Sigmoid colon (tissue), 7 donors: ENCODE data around the gene TLE6. TPM values are rescaled to one million over a fixed set of nuclear protein-coding genes. Genes with fewer than 3 reads are reported as not detected.

ENCODE experiments used
- DNase-seq: peaks from one replicate; pipeline ENCODE4 v3.0.0-alpha.2; 2019
- H3K27ac ChIP-seq, 4 donors: fragments of 200-600 bp; sonication (generic); one replicate each; pipeline ENCODE4 v1.5.1; 2016 to 2019; ENCODE audit warnings: mild to moderate bottlenecking in 1 of 4
- H3K27me3 ChIP-seq, 3 donors: fragments of 200-600 bp; sonication (generic); one replicate each; pipeline ENCODE4 v1.5.1; 2019; ENCODE audit warnings: mild to moderate bottlenecking in 1 of 3
- H3K36me3 ChIP-seq, 4 donors: fragments of 200-600 bp; sonication (generic); one replicate each; pipeline ENCODE4 v1.5.1; 2016 to 2019
- H3K4me1 ChIP-seq, 4 donors: fragments of 200-600 bp; sonication (generic); one replicate each; pipeline ENCODE4 v1.5.1; 2017 to 2019
- H3K4me3 ChIP-seq, 4 donors: fragments of 200-600 bp; sonication (generic); one replicate each; pipeline ENCODE4 v1.5.1; 2017 to 2019; ENCODE audit warnings: mild to moderate bottlenecking in 2 of 4, moderate library complexity in 1 of 4
- H3K9me3 ChIP-seq, 4 donors: fragments of 200-600 bp in 3 of 4; sonication (generic) in 3 of 4; one replicate each; pipeline versions ENCODE4 v1.5.1 to v1.6.1; 2013 to 2019
- CTCF ChIP-seq, 4 experiments: fragments of 450-650 bp in 3 of 4; fragments of 200-600 bp in 1 of 4; IDR thresholded peaks; one replicate each; pipeline ENCODE4 v1.5.1; 2016 to 2019; ENCODE audit warnings: antibody characterized with exemption in 4 of 4, mild to moderate bottlenecking in 3 of 4, moderate library complexity in 2 of 4
- EP300 ChIP-seq, 4 donors: sonication (generic); formaldehyde crosslinking; IDR thresholded peaks; one replicate each; pipeline ENCODE4 v1.6.1; 2017; ENCODE audit warnings: antibody characterized with exemption in 4 of 4
- POLR2A ChIP-seq, 2 donors: fragments of 450-650 bp; IDR thresholded peaks; one replicate each; pipeline ENCODE4 v1.6.1; 2016; ENCODE audit warnings: antibody characterized with exemption in 2 of 2, mild to moderate bottlenecking in 2 of 2, moderate library complexity in 2 of 2
- POLR2AphosphoS5 ChIP-seq, 4 donors: sonication (generic); formaldehyde crosslinking; IDR thresholded peaks; one replicate each; pipeline ENCODE4 v1.6.1; 2017; ENCODE audit warnings: antibody characterized with exemption in 4 of 4
- WGBS, 2 donors: extraction: QIAGEN DNeasy Blood & Tissue Kit; methylation state at CpG; one replicate each; pipeline ENCODE4 v1.1.7; 2013; 5-methylcytosine and 5-hydroxymethylcytosine counted together
- intact Hi-C: fragments of 100-400 bp; cut with DNase I; formaldehyde crosslinking; loops from one replicate; pipeline ENCODE4 v1.15.1; 2023
- polyA plus RNA-seq, 3 donors: library from polyadenylated mRNA; stranded (reverse); fragments of 200-250 nt; gene quantifications; one replicate each; pipeline ENCODE4 v1.2.3, GENCODE V29; 2013
- total RNA-seq, 4 donors: library from RNA; depleted of rRNA; stranded (reverse); fragments of >200 nt; gene quantifications; one replicate each; pipeline ENCODE4 v1.1.0, GENCODE V29; 2016
- donor health status: healthy with polysubstance abuse.
- donor health status: Bipolar disorder and iron deficiency.
- donor health status: healthy.

Gene TLE6
- total and polyA plus RNA-seq, 7 donors: 0.71 to 7.2 (median 1.4) TPM; not detected in 1

GRCh38 chr19:3012621-3013262 lies 35.4 kb downstream of the TLE6 start:
- no peak for DNase-seq
- Histone ChIP-seq H3K4me3 (no peak overlapping the region), H3K27me3 (no peaks in the 10 kb centered on the region), H3K9me3 (no peaks in the 10 kb centered on the region), H3K4me1 (no peaks in the 10 kb centered on the region), H3K36me3 (peaks cover 12 to 59% (median 17%) of the 10 kb centered on the region in 4 donors), H3K27ac (no peak overlapping the region)
- intact Hi-C loops: no loop called here
- TF ChIP-seq CTCF (IDR thresholded peaks at IDR 0.05) (no peak), POLR2AphosphoS5 (IDR thresholded peaks at IDR 0.05) (no peak), EP300 (IDR thresholded peaks at IDR 0.05) (no peak), POLR2A (IDR thresholded peaks at IDR 0.05) (no peak)
- WGBS, 2 donors: 85 to 87% methylated on average over 16 of the region's 16 CpGs

GRCh38 chr19:3013263-3013725 lies 35.9 kb downstream of the TLE6 start:
- no peak overlapping the region for H3K4me3 ChIP-seq
- peaks cover 12 to 54% (median 17%) of the 10 kb centered on the region in 4 donors for H3K36me3 ChIP-seq
- DNase-seq: no peak
- H3K4me1 ChIP-seq: no peaks in the 10 kb centered on the region
- H3K9me3 ChIP-seq: no peaks in the 10 kb centered on the region
- 86 to 90% methylated on average over 7 of the region's 7 CpGs for WGBS, 2 donors
- no peaks in the 10 kb centered on the region for H3K27me3 ChIP-seq
- intact Hi-C loops: no loop called here
- TF ChIP-seq EP300 (IDR thresholded peaks at IDR 0.05) (no peak), POLR2AphosphoS5 (IDR thresholded peaks at IDR 0.05) (no peak), POLR2A (IDR thresholded peaks at IDR 0.05) (no peak), CTCF (IDR thresholded peaks at IDR 0.05) (no peak)
- no peak overlapping the region for H3K27ac ChIP-seq

GRCh38 chr19:3014135-3014534 lies 36.8 kb downstream of the TLE6 start:
- no peak for TF ChIP-seq CTCF (IDR thresholded peaks at IDR 0.05)
- TF ChIP-seq EP300 (IDR thresholded peaks at IDR 0.05): no peak
- no peak for TF ChIP-seq POLR2A (IDR thresholded peaks at IDR 0.05)
- TF ChIP-seq POLR2AphosphoS5 (IDR thresholded peaks at IDR 0.05): no peak
- Histone ChIP-seq H3K36me3 (peaks cover 7 to 52% (median 14%) of the 10 kb centered on the region in 4 donors), H3K9me3 (no peaks in the 10 kb centered on the region), H3K4me1 (no peaks in the 10 kb centered on the region), H3K27me3 (no peaks in the 10 kb centered on the region), H3K4me3 (no peak overlapping the region), H3K27ac (no peak overlapping the region)
- 95 to 96% methylated on average over 8 of the region's 8 CpGs for WGBS, 2 donors
- intact Hi-C loops: no loop called here
- DNase-seq: no peak

- H3K27ac ChIP-seq: no peak overlapping the region
- 91 to 95% methylated on average over 22 of the region's 22 CpGs for WGBS, 2 donors
- H3K27me3 ChIP-seq: no peaks in the 10 kb centered on the region
- intact Hi-C loops: no loop called here
- no peak for DNase-seq
- H3K4me3 ChIP-seq: no peak overlapping the region
- no peak for TF ChIP-seq CTCF (IDR thresholded peaks at IDR 0.05)
- no peak for TF ChIP-seq EP300 (IDR thresholded peaks at IDR 0.05)
- TF ChIP-seq POLR2A (IDR thresholded peaks at IDR 0.05): no peak
- no peak for TF ChIP-seq POLR2AphosphoS5 (IDR thresholded peaks at IDR 0.05)
- H3K4me1 ChIP-seq: no peaks in the 10 kb centered on the region
- H3K36me3 ChIP-seq: peaks cover 4 to 55% (median 10%) of the 10 kb centered on the region in 4 donors
- no peaks in the 10 kb centered on the region for H3K9me3 ChIP-seq
Observed at GRCh38 chr19:3015126-3016057, 38.0 kb downstream of the TLE6 start.
